GM23338 (cell line): ENCODE measurements around the gene MYOM1. TPM values are rescaled to one million over a fixed set of nuclear protein-coding genes. Genes with fewer than 3 reads are reported as not detected.

Source experiments
- ATAC-seq: fragments of 200-7000 bp; cut with Tn5 transposase; 3 replicates; pipeline ENCODE4 v1.9.1; 2020
- DNase-seq: peaks from one replicate; pipeline ENCODE4 v3.0.0-alpha.2; 2015; ENCODE audit warnings: low spot score
- H2AFZ ChIP-seq: fragments of 200-600 bp; sonication (generic); 2 replicates; pipeline ENCODE4 v1.8.0; 2016; ENCODE audit warnings: antibody characterized with exemption, mild to moderate bottlenecking, moderate library complexity
- H3F3A ChIP-seq: fragments of 200-600 bp; sonication (generic); replicated peaks from 2 replicates; pipeline ENCODE4 v1.8.0; 2017; ENCODE audit warnings: antibody characterized with exemption, mixed run types, low read depth
- H3K27ac ChIP-seq: fragments of 200-600 bp; sonication (generic); 2 replicates; pipeline ENCODE4 v1.6.1; 2016; ENCODE audit warnings: low read depth
- H3K27me3 ChIP-seq: fragments of 200-600 bp; sonication (generic); 2 replicates; pipeline ENCODE4 v1.8.0; 2016; ENCODE audit warnings: mild to moderate bottlenecking, mixed run types, moderate library complexity; ENCODE audit not compliant: insufficient read depth
- H3K36me3 ChIP-seq: fragments of 200-600 bp; sonication (generic); 2 replicates; pipeline ENCODE4 v1.8.0; 2016; ENCODE audit warnings: mild to moderate bottlenecking; ENCODE audit not compliant: insufficient read depth
- H3K4me1 ChIP-seq: fragments of 200-600 bp; sonication (generic); 2 replicates; pipeline ENCODE4 v1.8.0; 2016; ENCODE audit warnings: mild to moderate bottlenecking, moderate library complexity; ENCODE audit not compliant: insufficient read depth
- H3K4me2 ChIP-seq: fragments of 200-600 bp; sonication (generic); 2 replicates; pipeline ENCODE4 v1.7.1; 2017; ENCODE audit warnings: mixed run types
- H3K4me3 ChIP-seq: fragments of 200-600 bp; sonication (generic); 2 replicates; pipeline ENCODE4 v1.6.1; 2016; ENCODE audit warnings: mixed run types
- H3K79me2 ChIP-seq: fragments of 200-600 bp; sonication (generic); replicated peaks from 2 replicates; pipeline ENCODE4 v1.8.0; 2017; ENCODE audit warnings: mild to moderate bottlenecking; ENCODE audit not compliant: insufficient read depth
- H3K9me2 ChIP-seq: fragments of 200-600 bp; sonication (generic); 2 replicates; pipeline ENCODE4 v1.8.0; 2017; ENCODE audit not compliant: insufficient read depth
- H4K20me1 ChIP-seq: fragments of 200-600 bp; sonication (generic); replicated peaks from 2 replicates; pipeline ENCODE4 v1.8.0; 2017; ENCODE audit warnings: mild to moderate bottlenecking; ENCODE audit not compliant: insufficient read depth
- H3K27ac Mint-ChIP-seq: 2 replicates; pipeline ENCODE4 v1.8.0; 2020; ENCODE audit warnings: inconsistent platforms, mild to moderate bottlenecking, moderate library complexity, mixed read lengths
- H3K27me3 Mint-ChIP-seq: 3 replicates; pipeline ENCODE4 v1.8.0; 2022; ENCODE audit warnings: low read depth, mild to moderate bottlenecking, moderate library complexity, mixed read lengths, inconsistent platforms; ENCODE audit not compliant: insufficient read depth, poor library complexity
- H3K36me3 Mint-ChIP-seq: 3 replicates; pipeline ENCODE4 v1.8.0; 2021; ENCODE audit warnings: low read depth, mild to moderate bottlenecking, inconsistent platforms, moderate library complexity, mixed read lengths
- H3K4me1 Mint-ChIP-seq: 3 replicates; pipeline ENCODE4 v1.8.0; 2020; ENCODE audit warnings: mild to moderate bottlenecking, inconsistent platforms, mixed read lengths
- H3K4me3 Mint-ChIP-seq: 3 replicates; pipeline ENCODE4 v1.8.0; 2021; ENCODE audit warnings: moderate library complexity, mild to moderate bottlenecking, inconsistent platforms, mixed read lengths
- H3K9me3 Mint-ChIP-seq: 3 replicates; pipeline ENCODE4 v1.8.0; 2020; ENCODE audit warnings: moderate library complexity, mild to moderate bottlenecking, inconsistent platforms, mixed read lengths
- CREB1 ChIP-seq: fragments of 250-450 bp; sonication (Bioruptor Pico); IDR thresholded peaks from 2 replicates; pipeline ENCODE4 v1.5.0; 2020; ENCODE audit warnings: low read depth, mild to moderate bottlenecking, moderate library complexity
- CTCF ChIP-seq, 2 experiments: fragments of 200-600 bp in 1 of 2; sonication (generic) in 1 of 2; conservative IDR thresholded peaks; 2 replicates each; pipeline versions ENCODE4 v1.5.1 to v1.6.1; 2016 to 2017; ENCODE audit warnings: antibody characterized with exemption in 2 of 2, low read depth in 2 of 2, mild to moderate bottlenecking in 2 of 2, moderate library complexity in 1 of 2
- ETS1 ChIP-seq: IDR thresholded peaks from 2 replicates; pipeline ENCODE4 v1.6.1; 2016; ENCODE audit warnings: antibody characterized with exemption
- EZH2 ChIP-seq: fragments of 200-600 bp; sonication (generic); IDR thresholded peaks from one replicate; pipeline ENCODE4 v1.8.0; 2017; ENCODE audit warnings: antibody characterized with exemption, mild to moderate bottlenecking, low read depth; ENCODE audit not compliant: unreplicated experiment
- EZH2phosphoT487 ChIP-seq: fragments of 200-600 bp; sonication (generic); IDR thresholded peaks from one replicate; pipeline ENCODE4 v1.8.1; 2018; ENCODE audit warnings: antibody characterized with exemption; ENCODE audit not compliant: unreplicated experiment
- JUNB ChIP-seq: IDR thresholded peaks from one replicate; pipeline ENCODE4 v1.6.1; 2016; ENCODE audit warnings: antibody characterized with exemption; ENCODE audit not compliant: unreplicated experiment
- NANOG ChIP-seq: IDR thresholded peaks from 2 replicates; pipeline ENCODE4 v1.6.1; 2016; ENCODE audit warnings: antibody characterized with exemption, borderline replicate concordance
- POLR2AphosphoS5 ChIP-seq: IDR thresholded peaks from 2 replicates; pipeline ENCODE4 v1.6.1; 2016; ENCODE audit warnings: antibody characterized with exemption, low read depth
- STAT1 ChIP-seq: IDR thresholded peaks from one replicate; pipeline ENCODE4 v1.6.1; 2016; ENCODE audit warnings: antibody characterized with exemption; ENCODE audit not compliant: unreplicated experiment
- ZNF114 ChIP-seq: fragments of 250-450 bp; sonication (Bioruptor Pico); IDR thresholded peaks from 2 replicates; pipeline ENCODE4 v1.5.0; 2020; ENCODE audit warnings: mild to moderate bottlenecking, moderate library complexity
- ZNF331 ChIP-seq: fragments of 250-450 bp; sonication (Bioruptor Pico); IDR thresholded peaks from 2 replicates; pipeline ENCODE4 v1.5.0; 2020; ENCODE audit warnings: low read depth, mild to moderate bottlenecking, moderate library complexity
- ZNF462 ChIP-seq: fragments of 250-450 bp; sonication (Bioruptor Pico); IDR thresholded peaks from 2 replicates; pipeline ENCODE4 v1.5.0; 2020; ENCODE audit warnings: mild to moderate bottlenecking, moderate library complexity
- polyA plus RNA-seq: library from polyadenylated mRNA; unstranded; fragments of >200 nt; fragmentation: Nextera tagmentation; extraction: Ambion mirVana; gene quantifications from 2 replicates; pipeline ENCODE4 v1.2.1, GENCODE V29; 2016
- total RNA-seq: library from RNA; depleted of rRNA; stranded (reverse); fragments of >200 nt; shearing (Covaris generic); gene quantifications from 2 replicates; pipeline ENCODE4 v1.2.3, GENCODE V29; 2014
- TF ChIP-seq, protein P1 (sequence below): IDR thresholded peaks from one replicate; pipeline ENCODE4 v1.6.1; 2018; ENCODE audit warnings: antibody characterized with exemption; ENCODE audit not compliant: unreplicated experiment

MYOM1 gene
- total and polyA plus RNA-seq, 2 experiments from 2014 or later: 0.27 to 0.38 TPM

- Mint-ChIP-seq H3K27me3 (peaks cover 3% of the 10 kb centered on the region), H3K9me3 (no peaks in the 10 kb centered on the region), H3K27ac (no peak overlapping the region), H3K36me3 (no peaks in the 10 kb centered on the region), H3K4me3 (no peak overlapping the region), H3K4me1 (no peaks in the 10 kb centered on the region)
- no peaks in the 10 kb centered on the region for H3F3A ChIP-seq
- no peaks in the 10 kb centered on the region for H3K9me2 ChIP-seq
- H4K20me1 ChIP-seq: no peaks in the 10 kb centered on the region
- no peaks in the 10 kb centered on the region for H3K27me3 ChIP-seq
- no peaks in the 10 kb centered on the region for H3K79me2 ChIP-seq
- DNase-seq (no peak), ATAC-seq (no peak)
- TF ChIP-seq ZNF114 (no peak), CREB1 (CRISPR knock-in tag) (no peak), EZH2 (no peak), ZNF462 (CRISPR knock-in tag) (no peak), POLR2AphosphoS5 (no peak), EZH2phosphoT487 (no peak), ZNF331 (no peak), STAT1 (no peak), CTCF (conservative IDR thresholded peaks at IDR 0.05; ENCODE audit: low read depth in 2 of 2) (no peak), JUNB (no peak), NANOG (no peak), ETS1 (no peak)
- TF ChIP-seq, protein P1, sequence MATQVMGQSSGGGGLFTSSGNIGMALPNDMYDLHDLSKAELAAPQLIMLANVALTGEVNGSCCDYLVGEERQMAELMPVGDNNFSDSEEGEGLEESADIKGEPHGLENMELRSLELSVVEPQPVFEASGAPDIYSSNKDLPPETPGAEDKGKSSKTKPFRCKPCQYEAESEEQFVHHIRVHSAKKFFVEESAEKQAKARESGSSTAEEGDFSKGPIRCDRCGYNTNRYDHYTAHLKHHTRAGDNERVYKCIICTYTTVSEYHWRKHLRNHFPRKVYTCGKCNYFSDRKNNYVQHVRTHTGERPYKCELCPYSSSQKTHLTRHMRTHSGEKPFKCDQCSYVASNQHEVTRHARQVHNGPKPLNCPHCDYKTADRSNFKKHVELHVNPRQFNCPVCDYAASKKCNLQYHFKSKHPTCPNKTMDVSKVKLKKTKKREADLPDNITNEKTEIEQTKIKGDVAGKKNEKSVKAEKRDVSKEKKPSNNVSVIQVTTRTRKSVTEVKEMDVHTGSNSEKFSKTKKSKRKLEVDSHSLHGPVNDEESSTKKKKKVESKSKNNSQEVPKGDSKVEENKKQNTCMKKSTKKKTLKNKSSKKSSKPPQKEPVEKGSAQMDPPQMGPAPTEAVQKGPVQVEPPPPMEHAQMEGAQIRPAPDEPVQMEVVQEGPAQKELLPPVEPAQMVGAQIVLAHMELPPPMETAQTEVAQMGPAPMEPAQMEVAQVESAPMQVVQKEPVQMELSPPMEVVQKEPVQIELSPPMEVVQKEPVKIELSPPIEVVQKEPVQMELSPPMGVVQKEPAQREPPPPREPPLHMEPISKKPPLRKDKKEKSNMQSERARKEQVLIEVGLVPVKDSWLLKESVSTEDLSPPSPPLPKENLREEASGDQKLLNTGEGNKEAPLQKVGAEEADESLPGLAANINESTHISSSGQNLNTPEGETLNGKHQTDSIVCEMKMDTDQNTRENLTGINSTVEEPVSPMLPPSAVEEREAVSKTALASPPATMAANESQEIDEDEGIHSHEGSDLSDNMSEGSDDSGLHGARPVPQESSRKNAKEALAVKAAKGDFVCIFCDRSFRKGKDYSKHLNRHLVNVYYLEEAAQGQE: no peak
- no peak overlapping the region for H3K4me3 ChIP-seq
- no peak overlapping the region for H3K4me2 ChIP-seq
- H2AFZ ChIP-seq: no peak overlapping the region
- no peaks in the 10 kb centered on the region for H3K4me1 ChIP-seq
- no peaks in the 10 kb centered on the region for H3K36me3 ChIP-seq
- no peak overlapping the region for H3K27ac ChIP-seq
These were observed 24.7 kb downstream of the MYOM1 start for GRCh38 chr18:3194947-3195612.
